ENCODE measurements around the gene C1QTNF5. TPM values are rescaled to one million over a fixed set of nuclear protein-coding genes. Genes with fewer than 3 reads are reported as not detected.
"Not testable (repeated sequence)": the region's sequence is repeated elsewhere in the genome, so short reads cannot be mapped to it uniquely, and the experiment has no call there.

Gene C1QTNF5
- total RNA-seq, 1 experiment from 2014 or later = not detected

DNA sequence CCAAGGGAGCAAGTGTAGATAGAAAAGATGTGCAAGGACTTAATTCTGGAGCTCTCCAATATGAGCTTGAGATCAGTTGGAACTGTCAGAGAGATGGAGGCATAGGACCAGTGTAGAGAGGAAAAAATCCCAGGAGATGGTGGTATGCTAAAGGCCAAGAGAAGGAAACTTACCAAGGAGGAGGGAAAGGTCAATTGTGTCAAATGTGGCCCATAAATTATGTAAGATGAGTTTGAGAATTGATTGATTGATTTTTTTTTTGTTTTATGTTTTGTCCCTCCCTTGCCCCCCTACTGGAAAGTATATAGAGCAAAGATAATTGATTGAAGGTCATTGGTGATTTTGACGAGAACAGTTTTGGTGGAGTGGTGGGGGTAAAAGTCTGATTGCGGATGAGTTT lies 43.6 kb upstream of the C1QTNF5 start:
- POLR2A ChIA-PET = no interaction called here
- ATAC-seq (no peak), DNase-seq (ENCODE audit: low read depth, low spot score) (no peak)
- CTCF ChIA-PET = no interaction called here
- no TSS peak for BruUV-seq (replicated peaks)
- H3K9me2 ChIP-seq (ENCODE audit: insufficient read depth) = no peaks in the 10 kb centered on the region
- no peak overlapping the region for H3K4me3 ChIP-seq (replicated peaks in 1 of 2; ENCODE audit: low read depth in 1 of 2, low read length in 2 of 2)
- H3K36me3 ChIP-seq (ENCODE audit: control insufficient read depth in 1 of 2, insufficient read depth in 2 of 2, low read length in 2 of 2) = no peaks in the 10 kb centered on the region
- no peak overlapping the region for H3K9ac ChIP-seq (ENCODE audit: low read length)
- H3K79me2 ChIP-seq (ENCODE audit: insufficient read depth, low read length) = no peaks in the 10 kb centered on the region
- no peak overlapping the region for H2AFZ ChIP-seq (ENCODE audit: low read depth, low read length, poor library complexity, severe bottlenecking)
- no peaks in the 10 kb centered on the region for H3K27me3 ChIP-seq (ENCODE audit: insufficient read depth, low read length)
- TF ChIP-seq, protein P1, sequence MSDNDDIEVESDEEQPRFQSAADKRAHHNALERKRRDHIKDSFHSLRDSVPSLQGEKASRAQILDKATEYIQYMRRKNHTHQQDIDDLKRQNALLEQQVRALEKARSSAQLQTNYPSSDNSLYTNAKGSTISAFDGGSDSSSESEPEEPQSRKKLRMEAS (IDR thresholded peaks at IDR 0.05) = no peak
- TF ChIP-seq ELF1 (IDR thresholded peaks at IDR 0.05; ENCODE audit: borderline replicate concordance, low read depth) = no peak
- no peaks in the 10 kb centered on the region for H4K20me1 ChIP-seq (ENCODE audit: insufficient read depth)
- H3K4me2 ChIP-seq (ENCODE audit: low read length) = no peak overlapping the region
- intact Hi-C loops (cut with micrococcal nuclease) = loop anchor here (5.0 kb wide), 1 partner anchor 282 kb away; the partner anchor contains the start of gene DPAGT1
- no peaks in the 10 kb centered on the region for H3K9me3 ChIP-seq (ENCODE audit: control insufficient read depth in 1 of 2, insufficient read depth in 1 of 2, low read depth in 1 of 2, low read length in 2 of 2)
- H3K4me1 ChIP-seq (ENCODE audit: control insufficient read depth in 1 of 2, insufficient read depth in 2 of 2, low read length in 2 of 2) = peaks cover 6 to 19% of the 10 kb centered on the region in 2 experiments; a peak in 3 of 4 replicates
- RAD21 ChIA-PET (ENCODE audit: low non-redundant PET in 1 of 2, low total read pairs in 2 of 2, uncharacterized antibody in 2 of 2, unreplicated experiment in 2 of 2) = no interaction called here
- no peak overlapping the region for H3K27ac ChIP-seq (ENCODE audit: low read depth, low read length)

DNA sequence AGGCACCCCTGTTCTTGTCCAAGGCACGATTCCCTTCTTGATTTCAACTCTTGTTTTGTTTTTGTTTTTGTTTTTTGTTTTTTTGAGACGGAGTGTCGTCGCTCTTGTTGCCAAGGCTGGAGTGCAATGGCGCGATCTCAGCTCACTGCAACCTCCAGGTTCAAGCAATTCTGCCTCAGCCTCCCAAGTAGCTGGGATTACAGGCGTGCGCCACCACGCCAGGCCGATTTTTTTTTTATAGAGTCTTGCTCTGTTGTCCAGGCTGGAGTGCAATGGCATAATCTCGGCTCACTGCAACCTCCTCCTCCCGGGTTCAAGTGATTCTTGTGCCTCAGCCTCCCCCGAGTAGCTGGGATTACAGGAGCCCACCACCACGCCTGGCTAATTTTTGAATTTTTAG lies 41.8 kb upstream of the C1QTNF5 start:
- ATAC-seq; H3K9me3 ChIP-seq (ENCODE audit: control insufficient read depth in 1 of 2, insufficient read depth in 1 of 2, low read depth in 1 of 2, low read length in 2 of 2); POLR2A ChIA-PET; RAD21 ChIA-PET (ENCODE audit: low non-redundant PET in 1 of 2, low total read pairs in 2 of 2, uncharacterized antibody in 2 of 2, unreplicated experiment in 2 of 2); H3K27me3 ChIP-seq (ENCODE audit: insufficient read depth, low read length); H2AFZ ChIP-seq (ENCODE audit: low read depth, low read length, poor library complexity, severe bottlenecking); DNase-seq (ENCODE audit: low read depth, low spot score); H3K36me3 ChIP-seq (ENCODE audit: control insufficient read depth in 1 of 2, insufficient read depth in 2 of 2, low read length in 2 of 2); CTCF ChIA-PET; H3K79me2 ChIP-seq (ENCODE audit: insufficient read depth, low read length); H3K27ac ChIP-seq (ENCODE audit: low read depth, low read length); BruUV-seq (replicated peaks); H3K9me2 ChIP-seq (ENCODE audit: insufficient read depth); H4K20me1 ChIP-seq (ENCODE audit: insufficient read depth): not testable (repeated sequence)
- H3K4me2 ChIP-seq (ENCODE audit: low read length) = peak overlapping the region; percentile 89
- peaks cover 6 to 33% of the 10 kb centered on the region in 2 experiments; a peak in 3 of 4 replicates for H3K4me1 ChIP-seq (ENCODE audit: control insufficient read depth in 1 of 2, insufficient read depth in 2 of 2, low read length in 2 of 2)
- H3K9ac ChIP-seq (ENCODE audit: low read length) = 0 out of 2 replicates have a peak overlapping the region, but pooled peaks have one; percentile 71
- intact Hi-C loops (cut with micrococcal nuclease) = loop anchor here (5.0 kb wide), 1 partner anchor 280 kb away; the partner anchor contains the start of gene DPAGT1
- H3K4me3 ChIP-seq (replicated peaks in 1 of 2; ENCODE audit: low read depth in 1 of 2, low read length in 2 of 2) = peak overlapping the region; percentile 63 to 65; a peak in 3 of 4 replicates
